H1 (cell line): ENCODE data around the gene LRRC2. TPM values are rescaled to one million over a fixed set of nuclear protein-coding genes. Genes with fewer than 3 reads are reported as not detected.

Experiments used
- ASH2L ChIP-seq: fragments of 200-600, 300-600 bp; sonication (generic); IDR thresholded peaks from one replicate; pipeline ENCODE4 v1.7.1; 2017; ENCODE audit warnings: low read length
- polyA plus RNA-seq, 7 experiments: library from polyadenylated mRNA; depleted of rRNA in 3 of 7; stranded (reverse) in 5 of 7; unstranded in 2 of 7; fragments of >200 nt in 5 of 7; fragments of 200-250 nt in 2 of 7; gene quantifications; 1 replicate in 5 of 7; 2 replicates in 1 of 7; 4 replicates in 1 of 7; pipeline versions ENCODE4 v1.2.1 to v1.2.3, GENCODE V29; 2011 to 2013; ENCODE audit warnings: missing spikeins in 2 of 7, mixed read lengths in 2 of 7
- total RNA-seq: library from RNA; stranded (reverse); fragmentation: NEBNext Ultra II Directional; extraction: Animal tissue kit (Norgen Biotek cat#: 25700); gene quantifications from 2 replicates; pipeline ENCODE4 v1.2.1, GENCODE V29; 2021

LRRC2 gene
- total and polyA plus RNA-seq, 2 of the 8 experiments (the other 6 are each of a cell fraction or from before 2014, with no cell fraction given) = 1.4 to 6.4 TPM

- no peak for TF ChIP-seq ASH2L
These were observed 6.9 kb downstream of the LRRC2 start (continued) for GRCh38 chr3:46559091-46559704.
